Smooth muscle cell (in vitro differentiated cells): ENCODE measurements around the gene PTPRD. TPM values are rescaled to one million over a fixed set of nuclear protein-coding genes. Genes with fewer than 3 reads are reported as not detected.

Experiments used
- DNase-seq: peaks from one replicate; lab custom pipeline; 2025; ENCODE audit not compliant: unreplicated experiment; lab: John Stamatoyannopoulos, UW
- H2AFZ ChIP-seq: fragments of 200-600 bp; sonication (generic); 2 replicates; pipeline ENCODE4 v1.6.0; 2016; ENCODE audit warnings: antibody characterized with exemption, low read depth, mild to moderate bottlenecking
- H3F3A ChIP-seq: fragments of 200-600 bp; sonication (generic); 2 replicates; pipeline ENCODE4 v1.6.0; 2017; ENCODE audit warnings: antibody characterized with exemption, low read depth
- H3K27ac ChIP-seq: fragments of 200-600 bp; sonication (generic); 2 replicates; pipeline ENCODE4 v1.5.1; 2016; ENCODE audit warnings: low read depth, mild to moderate bottlenecking
- H3K27me3 ChIP-seq: fragments of 200-600 bp; sonication (generic); 2 replicates; pipeline ENCODE4 v1.6.1; 2016; ENCODE audit warnings: low read depth, mild to moderate bottlenecking
- H3K36me3 ChIP-seq: fragments of 200-600 bp; sonication (generic); 2 replicates; pipeline ENCODE4 v1.5.1; 2016; ENCODE audit warnings: low read depth
- H3K4me1 ChIP-seq: fragments of 200-600 bp; sonication (generic); 2 replicates; pipeline ENCODE4 v1.5.1; 2016; ENCODE audit warnings: low read depth
- H3K4me2 ChIP-seq: fragments of 200-600 bp; sonication (generic); 2 replicates; pipeline ENCODE4 v1.6.0; 2016; ENCODE audit warnings: mild to moderate bottlenecking
- H3K4me3 ChIP-seq: fragments of 200-600 bp; sonication (generic); 2 replicates; pipeline ENCODE4 v1.5.1; 2016; ENCODE audit warnings: mild to moderate bottlenecking
- H3K79me2 ChIP-seq: fragments of 200-600 bp; sonication (generic); 2 replicates; pipeline ENCODE4 v1.6.0; 2016; ENCODE audit warnings: low read depth, mild to moderate bottlenecking
- H3K9ac ChIP-seq: fragments of 200-600 bp; sonication (generic); 2 replicates; pipeline ENCODE4 v1.6.0; 2016; ENCODE audit warnings: low read depth
- H3K9me3 ChIP-seq: fragments of 200-600 bp; sonication (generic); replicated peaks from 2 replicates; pipeline ENCODE4 v1.5.1; 2016; ENCODE audit warnings: low read depth
- H4K20me1 ChIP-seq: fragments of 200-600 bp; sonication (generic); 2 replicates; pipeline ENCODE4 v1.6.0; 2016; ENCODE audit warnings: low read depth
- CTCF ChIP-seq: fragments of 200-600 bp; sonication (generic); IDR thresholded peaks from 2 replicates; pipeline ENCODE4 v1.5.1; 2017; ENCODE audit warnings: borderline replicate concordance, mild to moderate bottlenecking, antibody characterized with exemption; ENCODE audit not compliant: insufficient read depth, poor library complexity, severe bottlenecking
- WGBS: methylation state at CpG from one replicate; pipeline ENCODE4 v1.1.7; 2016; ENCODE audit warnings: low lambda C conversion rate; 5-methylcytosine and 5-hydroxymethylcytosine counted together
- polyA plus RNA-seq: library from polyadenylated mRNA; unstranded; fragments of >200 nt; fragmentation: Nextera tagmentation; extraction: Ambion mirVana; gene quantifications from 2 replicates; pipeline ENCODE4 v1.2.1, GENCODE V29; 2016
- total RNA-seq: library from RNA; depleted of rRNA; stranded (reverse); fragments of >200 nt; gene quantifications from 2 replicates; pipeline ENCODE4 v1.2.3, GENCODE V29; 2014

Gene PTPRD
- total and polyA plus RNA-seq, 2 experiments from 2014 or later: 6.5 to 61.0 TPM

DNA sequence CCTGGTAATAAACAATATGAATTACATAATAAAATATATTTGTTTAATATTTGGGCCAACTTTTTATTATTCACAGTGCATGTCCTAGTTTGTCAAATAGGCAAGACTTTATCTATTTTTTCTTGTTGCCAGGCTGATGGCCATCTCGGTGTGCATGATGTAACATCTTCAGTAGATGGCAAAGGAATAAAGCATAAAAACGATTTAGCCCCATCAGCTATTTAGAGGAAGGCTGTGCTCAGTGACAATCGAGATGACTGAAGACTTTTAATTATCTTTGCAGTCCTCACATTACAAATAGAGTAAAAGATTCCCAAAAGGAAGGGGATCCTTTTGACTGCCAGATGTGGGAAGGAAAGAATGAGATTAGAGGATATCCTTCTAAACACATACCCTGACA lies 358.5 kb downstream of the PTPRD start:
- no peak for TF ChIP-seq CTCF
- no peak overlapping the region for H3K9ac ChIP-seq
- H3K4me2 ChIP-seq: no peak overlapping the region
- no peak overlapping the region for H3K27ac ChIP-seq
- no peaks in the 10 kb centered on the region for H3K4me1 ChIP-seq
- no peaks in the 10 kb centered on the region for H3K79me2 ChIP-seq
- H3F3A ChIP-seq: no peaks in the 10 kb centered on the region
- H4K20me1 ChIP-seq: no peaks in the 10 kb centered on the region
- no peaks in the 10 kb centered on the region for H3K9me3 ChIP-seq
- no peak for DNase-seq
- WGBS: 66% methylated on average over 3 of the region's 3 CpGs
- no peak overlapping the region for H3K4me3 ChIP-seq
- no peaks in the 10 kb centered on the region for H3K36me3 ChIP-seq
- H2AFZ ChIP-seq: no peak overlapping the region
- peaks cover 6% of the 10 kb centered on the region for H3K27me3 ChIP-seq

DNA sequence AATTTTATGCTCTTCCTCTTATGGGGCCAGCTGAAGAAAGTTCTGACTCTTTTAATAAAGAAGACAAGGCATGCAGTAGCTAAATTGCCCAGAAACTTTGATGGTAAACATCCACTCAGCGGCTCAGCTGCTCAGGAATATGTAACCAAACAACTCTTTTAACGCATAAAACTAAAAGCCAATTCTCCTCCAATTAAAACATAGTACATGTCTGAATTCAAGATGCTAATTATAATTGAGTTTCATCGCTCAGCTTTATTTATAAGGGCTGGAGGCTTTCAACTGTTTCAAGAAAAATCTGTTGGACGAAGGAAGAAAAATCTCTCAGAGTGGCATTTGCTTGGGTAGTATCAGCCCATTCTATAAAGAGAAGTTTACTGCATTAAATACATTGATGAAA lies 359.5 kb downstream of the PTPRD start:
- H3K4me2 ChIP-seq: no peak overlapping the region
- no peaks in the 10 kb centered on the region for H3K36me3 ChIP-seq
- no peaks in the 10 kb centered on the region for H3K9me3 ChIP-seq
- H2AFZ ChIP-seq: no peak overlapping the region
- DNase-seq: no peak
- no peaks in the 10 kb centered on the region for H3K4me1 ChIP-seq
- no peaks in the 10 kb centered on the region for H3K79me2 ChIP-seq
- H3K27ac ChIP-seq: no peak overlapping the region
- H3K4me3 ChIP-seq: no peak overlapping the region
- H4K20me1 ChIP-seq: no peaks in the 10 kb centered on the region
- TF ChIP-seq CTCF: no peak
- 95% methylated on average over 4 of the region's 4 CpGs for WGBS
- no peak overlapping the region for H3K9ac ChIP-seq
- H3F3A ChIP-seq: no peaks in the 10 kb centered on the region
- peaks cover 6% of the 10 kb centered on the region for H3K27me3 ChIP-seq

DNA sequence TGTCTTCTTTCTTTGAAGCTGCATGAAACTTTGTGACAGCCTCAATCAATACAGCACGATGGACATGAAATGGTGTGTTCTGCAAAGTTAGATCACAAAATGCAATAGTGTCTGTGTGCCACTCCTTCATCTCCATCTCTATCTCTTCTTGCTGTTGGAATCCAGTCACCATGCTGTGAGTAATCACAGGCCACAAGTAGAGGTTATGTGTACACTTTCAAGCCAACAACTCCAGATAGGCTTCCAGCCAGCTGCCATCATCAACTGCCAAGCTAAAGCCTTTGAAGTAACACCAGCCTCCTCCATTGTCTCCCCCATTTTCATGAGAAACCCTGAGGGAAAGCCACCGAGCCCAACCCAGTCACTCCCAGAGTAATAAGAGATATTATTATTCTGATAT lies 360.6 kb downstream of the PTPRD start:
- Histone ChIP-seq H3K9me3 (no peaks in the 10 kb centered on the region), H3K79me2 (no peaks in the 10 kb centered on the region), H3K27me3 (peaks cover 6% of the 10 kb centered on the region), H3K36me3 (no peaks in the 10 kb centered on the region), H3K27ac (no peak overlapping the region), H2AFZ (no peak overlapping the region), H3K4me2 (no peak overlapping the region), H4K20me1 (no peaks in the 10 kb centered on the region), H3K9ac (no peak overlapping the region), H3F3A (no peaks in the 10 kb centered on the region), H3K4me3 (no peak overlapping the region), H3K4me1 (no peaks in the 10 kb centered on the region)
- TF ChIP-seq CTCF: no peak
- no peak for DNase-seq
- 81% methylated on average over 2 of the region's 2 CpGs for WGBS

DNA sequence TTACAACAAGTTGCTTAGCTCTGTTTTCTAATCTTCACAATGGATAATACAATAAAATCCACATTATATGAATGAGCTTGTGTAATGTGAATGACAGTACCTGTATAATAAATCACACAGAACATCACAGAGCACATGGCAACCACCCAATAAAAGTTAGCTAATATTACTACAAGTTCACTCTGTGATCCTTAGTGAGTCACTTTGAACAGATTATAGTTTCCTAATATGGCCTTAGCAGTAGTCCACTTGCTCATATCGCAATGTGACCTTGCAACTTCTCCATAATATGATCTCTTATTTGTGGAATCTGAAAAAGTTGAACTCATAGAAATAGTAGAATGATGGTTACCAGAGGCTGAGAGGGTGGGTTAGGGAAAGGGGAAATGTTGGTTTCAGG lies 361.3 kb downstream of the PTPRD start:
- 62% methylated on average over 1 of the region's 1 CpG for WGBS
- Histone ChIP-seq H3K27me3 (peaks cover 6% of the 10 kb centered on the region), H3F3A (no peaks in the 10 kb centered on the region), H3K27ac (no peak overlapping the region), H2AFZ (no peak overlapping the region), H3K4me3 (no peak overlapping the region), H3K9ac (no peak overlapping the region), H3K79me2 (no peaks in the 10 kb centered on the region), H3K4me2 (no peak overlapping the region), H3K9me3 (no peaks in the 10 kb centered on the region), H3K36me3 (no peaks in the 10 kb centered on the region), H3K4me1 (no peaks in the 10 kb centered on the region), H4K20me1 (no peaks in the 10 kb centered on the region)
- TF ChIP-seq CTCF: no peak
- DNase-seq: no peak
